Measurements from ENCODE around the gene CFAP54.

DNA sequence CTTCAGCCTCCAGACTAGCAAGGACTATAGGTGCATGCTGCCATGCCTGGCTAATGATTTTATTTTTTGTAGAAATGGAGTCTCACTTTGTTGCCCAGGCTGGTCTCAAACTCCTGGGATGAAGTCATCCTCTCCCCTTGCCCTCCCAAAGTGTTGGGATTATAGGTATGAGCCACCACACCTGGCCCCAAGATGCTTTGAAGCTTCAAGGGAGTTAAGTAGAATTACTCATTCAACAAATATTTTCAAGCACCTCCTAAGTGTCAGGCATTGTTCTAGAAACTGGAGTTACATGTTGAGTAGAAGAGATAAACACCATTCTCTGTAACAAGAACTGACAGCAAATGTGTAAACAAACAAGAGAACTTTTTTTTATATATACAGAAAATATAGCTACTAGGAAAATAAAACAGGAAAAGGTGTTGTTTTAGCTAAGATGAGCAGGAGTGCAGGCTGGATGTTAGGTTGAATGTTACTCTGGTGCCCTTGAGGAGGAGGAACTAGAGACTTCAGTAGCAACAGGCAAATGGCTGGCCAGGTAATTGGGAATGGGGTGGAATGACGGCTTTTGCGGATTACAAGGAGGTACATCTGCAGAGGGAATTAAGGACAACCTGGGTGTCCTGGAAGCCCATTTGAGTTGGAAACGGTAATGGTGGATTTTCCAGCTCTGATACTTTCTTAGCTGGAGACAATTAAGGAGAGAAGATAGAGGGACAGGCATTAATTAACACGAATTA, 32.0 kb upstream of the CFAP54 start:
- TF ChIP-seq POLR2A (IDR thresholded peaks at IDR 0.05; ENCODE audit: low read depth, low read length) (no peak), POLR2AphosphoS5 (IDR thresholded peaks at IDR 0.05; ENCODE audit: low read depth, low read length) (no peak)
